Endothelial cell of umbilical vein (primary cell): ENCODE measurements around the gene GCNA. TPM values are rescaled to one million over a fixed set of nuclear protein-coding genes. Genes with fewer than 3 reads are reported as not detected.
A peak's percentile ranks its signal among the peaks of the same experiment; 100 is the strongest.

ENCODE experiments used
- BruUV-seq: library from RNA; stranded (reverse); fragments of 400-500 nt; replicated peaks from 2 replicates; lab custom pipeline; 2021; lab: Mats Ljungman, UMichigan
- CTCF ChIA-PET: fragments of 300-600, 350-600 bp; sonication (Branson Sonifier 250); formaldehyde crosslinking; loops from one replicate; lab custom pipeline; 2021; ENCODE audit warnings: antibody characterized with exemption, inconsistent platforms; lab: Charles Lee
- POLR2A ChIA-PET: fragments of 300-600, 350-600 bp; sonication (Branson Sonifier 250); formaldehyde crosslinking; loops from one replicate; lab custom pipeline; 2021; ENCODE audit warnings: antibody characterized with exemption, inconsistent platforms; lab: Charles Lee
- DNase-seq: peaks from one replicate; pipeline ENCODE4 v3.0.0-alpha.2; 2011; ENCODE audit warnings: low read depth, low spot score
- FAIRE-seq: peaks from 2 replicates; lab custom pipeline; 2011; peaks lifted over from hg19 to GRCh38; lab: Jason Lieb, UNC
- H2AFZ ChIP-seq: 2 replicates; pipeline ENCODE4 v1.6.0; 2012; ENCODE audit warnings: low read depth, low read length, control low read depth, inconsistent platforms
- H3K27ac ChIP-seq: 2 replicates; pipeline ENCODE4 v1.5.1; 2011; ENCODE audit warnings: low read depth, mild to moderate bottlenecking, control low read depth, low read length, moderate library complexity; ENCODE audit not compliant: insufficient read depth
- H3K27me3 ChIP-seq, 2 experiments: 2 replicates each; pipeline versions ENCODE4 v1.6.0 to v1.6.1; 2011; ENCODE audit warnings: low read length in 2 of 2, mixed read lengths in 1 of 2; ENCODE audit not compliant: control insufficient read depth in 2 of 2, insufficient read depth in 2 of 2
- H3K36me3 ChIP-seq, 2 experiments: 2 replicates in 1 of 2; 3 replicates in 1 of 2; pipeline ENCODE4 v1.5.1; 2011; ENCODE audit warnings: low read length in 2 of 2, mild to moderate bottlenecking in 1 of 2, moderate library complexity in 1 of 2; ENCODE audit not compliant: control insufficient read depth in 2 of 2, insufficient read depth in 2 of 2; ENCODE audit errors: extremely low read depth in 1 of 2
- H3K4me1 ChIP-seq: 3 replicates; pipeline ENCODE4 v1.5.1; 2011; ENCODE audit warnings: mild to moderate bottlenecking, low read length; ENCODE audit not compliant: control insufficient read depth, insufficient read depth; ENCODE audit errors: extremely low read depth
- H3K4me2 ChIP-seq: 2 replicates; pipeline ENCODE4 v1.6.1; 2011; ENCODE audit warnings: low read length, control low read depth, mixed read lengths; ENCODE audit not compliant: insufficient read depth
- H3K4me3 ChIP-seq, 3 experiments: fragments of 200-600 bp in 1 of 3; sonication (generic), shearing (Covaris generic) in 1 of 3; replicated peaks in 1 of 3; 2 replicates each; pipeline ENCODE4 v1.5.1; 2011 to 2016; ENCODE audit warnings: control low read depth in 3 of 3, low read length in 3 of 3, mild to moderate bottlenecking in 2 of 3, inconsistent platforms in 1 of 3, low read depth in 1 of 3, moderate library complexity in 1 of 3; ENCODE audit not compliant: insufficient read depth in 1 of 3
- H3K79me2 ChIP-seq: 2 replicates; pipeline ENCODE4 v1.6.0; 2012; ENCODE audit warnings: low read length, inconsistent platforms; ENCODE audit not compliant: control insufficient read depth, insufficient read depth
- H3K9ac ChIP-seq: replicated peaks from 2 replicates; pipeline ENCODE3; 2011; ENCODE audit warnings: low read length, control low read depth; ENCODE audit not compliant: insufficient read depth; ENCODE audit errors: extremely low read depth
- H3K9me1 ChIP-seq: replicated peaks from 3 replicates; pipeline ENCODE4 v1.6.0; 2011; ENCODE audit warnings: mild to moderate bottlenecking, low read length; ENCODE audit not compliant: control insufficient read depth, insufficient read depth; ENCODE audit errors: extremely low read depth
- H3K9me3 ChIP-seq: replicated peaks from 2 replicates; pipeline ENCODE4 v1.5.1; 2012; ENCODE audit warnings: low read length, inconsistent platforms; ENCODE audit not compliant: control insufficient read depth, insufficient read depth
- H4K20me1 ChIP-seq: replicated peaks from 2 replicates; pipeline ENCODE3; 2011; ENCODE audit warnings: mild to moderate bottlenecking, low read length; ENCODE audit not compliant: control insufficient read depth, insufficient read depth; ENCODE audit errors: extremely low read depth
- EZH2 ChIP-seq: IDR thresholded peaks from 2 replicates; pipeline ENCODE4 v1.6.1; 2012; ENCODE audit warnings: borderline replicate concordance, low read depth, mild to moderate bottlenecking, moderate library complexity, low read length, inconsistent platforms; ENCODE audit not compliant: severe bottlenecking
- FOS ChIP-seq: IDR thresholded peaks from 2 replicates; pipeline ENCODE4 v1.6.1; 2011; ENCODE audit warnings: mild to moderate bottlenecking, low read length, moderate library complexity, borderline replicate concordance; ENCODE audit not compliant: insufficient read depth
- GATA2 ChIP-seq: IDR thresholded peaks from 2 replicates; pipeline ENCODE4 v1.7.0; 2011; ENCODE audit warnings: low read depth, mild to moderate bottlenecking, moderate library complexity, mixed read lengths, low read length; ENCODE audit not compliant: insufficient read length, insufficient read depth
- JUN ChIP-seq: IDR thresholded peaks from 2 replicates; pipeline ENCODE4 v1.6.1; 2011; ENCODE audit warnings: borderline replicate concordance, low read depth; ENCODE audit not compliant: insufficient read length, insufficient read depth
- MAX ChIP-seq: IDR thresholded peaks from 2 replicates; pipeline ENCODE4 v1.6.1; 2011; ENCODE audit not compliant: insufficient read depth, insufficient read length
- MYC ChIP-seq: IDR thresholded peaks from one replicate; pipeline ENCODE4 v1.6.1; 2011; ENCODE audit warnings: mild to moderate bottlenecking, low read depth, low read length
- POLR2A ChIP-seq: IDR thresholded peaks from 2 replicates; pipeline ENCODE4 v1.6.1; 2012; ENCODE audit warnings: low read depth, mild to moderate bottlenecking, control low read depth, low read length
- POLR2AphosphoS5 ChIP-seq: IDR thresholded peaks from 2 replicates; pipeline ENCODE4 v1.6.1; 2012; ENCODE audit warnings: low read depth, mild to moderate bottlenecking, control low read depth, low read length, moderate library complexity; ENCODE audit not compliant: insufficient read depth
- dilution Hi-C: fragments of 300-500 bp; cut with MboI; formaldehyde crosslinking; loops from one replicate; pipeline ENCODE4 v1.15.0; 2019; ENCODE audit warnings: low sequenced_read_pairs; ENCODE audit not compliant: extremely low pct_ligation_motif_present
- intact Hi-C: fragments of 100-400 bp; cut with micrococcal nuclease; formaldehyde crosslinking; loops from one replicate; pipeline ENCODE4 v1.10.0; 2022
- polyA plus RNA-seq, 4 experiments: library from polyadenylated mRNA; depleted of rRNA in 3 of 4; stranded (reverse) in 3 of 4; unstranded in 1 of 4; fragments of >200 nt; gene quantifications; 2 replicates each; pipeline versions ENCODE4 v1.2.1 to v1.2.3, GENCODE V29; 2011 to 2012; ENCODE audit warnings: missing spikeins in 1 of 4
- total RNA-seq: library from RNA; stranded (reverse); gene quantifications from 2 replicates; pipeline ENCODE4 v1.2.3, GENCODE V29; 2021
- TF ChIP-seq, protein P1 (sequence below), 2 donors: IDR thresholded peaks; 1 replicate in 1 of 2; 2 replicates in 1 of 2; pipeline ENCODE4 v1.5.1; 2011; ENCODE audit warnings: low read length in 2 of 2, mild to moderate bottlenecking in 2 of 2, moderate library complexity in 2 of 2, control low read depth in 1 of 2, inconsistent platforms in 1 of 2, low read depth in 1 of 2; ENCODE audit not compliant: insufficient read depth in 1 of 2; ENCODE audit errors: extremely low read depth in 1 of 2

GCNA gene
- total and polyA plus RNA-seq, 2 donors (not counting 3 experiments of a cell fraction or from before 2014, with no cell fraction given) = 1.0 to 4.0 TPM

GRCh38 chrX:71616672-71617529 lies 38.7 kb downstream of the GCNA start:
- BruUV-seq = no TSS peak
- H3K27me3 ChIP-seq = no peaks in the 10 kb centered on the region
- H2AFZ ChIP-seq = no peak overlapping the region
- no peak for DNase-seq
- H3K9me3 ChIP-seq = no peaks in the 10 kb centered on the region
- H3K9ac ChIP-seq = no peak overlapping the region
- H3K4me1 ChIP-seq = peaks cover 7% of the 10 kb centered on the region
- FAIRE-seq = peak; percentile 40
- TF ChIP-seq FOS (no peak), POLR2AphosphoS5 (no peak), MYC (no peak), EZH2 (no peak), JUN (no peak)
- H3K9me1 ChIP-seq = no peaks in the 10 kb centered on the region
- dilution Hi-C loops = no loop called here
- H3K27ac ChIP-seq = no peak overlapping the region
- POLR2A ChIA-PET = no interaction called here
- H3K36me3 ChIP-seq = peaks cover 0 to 2% of the 10 kb centered on the region in 2 experiments
- intact Hi-C loops = no loop called here
- no peak overlapping the region for H3K4me2 ChIP-seq
- H4K20me1 ChIP-seq = no peaks in the 10 kb centered on the region
- CTCF ChIA-PET = interaction anchor here (1.1 kb wide), 1 partner anchor 36 kb away, joined by 3 read pairs; no protein-coding TSS in a partner anchor
- no peaks in the 10 kb centered on the region for H3K79me2 ChIP-seq
- no peak overlapping the region for H3K4me3 ChIP-seq

DNA sequence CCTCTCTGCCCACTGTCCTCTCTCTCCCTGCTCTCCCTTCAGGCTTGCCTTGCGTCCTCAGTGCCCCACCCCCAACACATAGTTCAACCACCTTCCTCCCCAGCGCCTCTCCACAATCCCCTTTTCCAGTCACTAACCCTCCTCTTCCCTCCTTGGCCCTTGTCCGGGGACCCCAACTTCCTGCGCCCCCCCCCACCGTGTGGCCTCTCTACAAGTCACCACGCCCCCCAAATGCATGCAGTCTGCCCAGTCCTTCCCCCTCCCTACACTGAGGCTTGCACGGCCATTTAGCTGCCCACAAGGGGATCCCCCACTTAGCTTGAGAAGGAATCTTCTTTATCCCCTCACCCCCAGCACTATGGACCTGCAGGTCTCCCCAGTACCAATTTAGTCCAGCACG lies 39.5 kb downstream of the GCNA start:
- H3K9me3 ChIP-seq = no peaks in the 10 kb centered on the region
- no peaks in the 10 kb centered on the region for H3K79me2 ChIP-seq
- no peaks in the 10 kb centered on the region for H3K9me1 ChIP-seq
- BruUV-seq = no TSS peak
- intact Hi-C loops = no loop called here
- no peak overlapping the region for H3K27ac ChIP-seq
- no peaks in the 10 kb centered on the region for H3K27me3 ChIP-seq
- no peak overlapping the region for H2AFZ ChIP-seq
- ChIA-PET CTCF (interaction anchor here (1.1 kb wide), 1 partner anchor 35 kb away, joined by 3 read pairs; no protein-coding TSS in a partner anchor), POLR2A (interaction anchor here (0.6 kb wide), 1 partner anchor 256 kb away, joined by 5 read pairs; no protein-coding TSS in a partner anchor)
- H3K4me1 ChIP-seq = peaks cover 7% of the 10 kb centered on the region
- no peak overlapping the region for H3K4me3 ChIP-seq
- no peak overlapping the region for H3K4me2 ChIP-seq
- FAIRE-seq (no peak), DNase-seq (no peak)
- no peaks in the 10 kb centered on the region for H4K20me1 ChIP-seq
- dilution Hi-C loops = no loop called here
- TF ChIP-seq MYC (no peak), POLR2AphosphoS5 (no peak), EZH2 (no peak), JUN (no peak), GATA2 (no peak), POLR2A (no peak), FOS (no peak), MAX (no peak)
- TF ChIP-seq, protein P1, sequence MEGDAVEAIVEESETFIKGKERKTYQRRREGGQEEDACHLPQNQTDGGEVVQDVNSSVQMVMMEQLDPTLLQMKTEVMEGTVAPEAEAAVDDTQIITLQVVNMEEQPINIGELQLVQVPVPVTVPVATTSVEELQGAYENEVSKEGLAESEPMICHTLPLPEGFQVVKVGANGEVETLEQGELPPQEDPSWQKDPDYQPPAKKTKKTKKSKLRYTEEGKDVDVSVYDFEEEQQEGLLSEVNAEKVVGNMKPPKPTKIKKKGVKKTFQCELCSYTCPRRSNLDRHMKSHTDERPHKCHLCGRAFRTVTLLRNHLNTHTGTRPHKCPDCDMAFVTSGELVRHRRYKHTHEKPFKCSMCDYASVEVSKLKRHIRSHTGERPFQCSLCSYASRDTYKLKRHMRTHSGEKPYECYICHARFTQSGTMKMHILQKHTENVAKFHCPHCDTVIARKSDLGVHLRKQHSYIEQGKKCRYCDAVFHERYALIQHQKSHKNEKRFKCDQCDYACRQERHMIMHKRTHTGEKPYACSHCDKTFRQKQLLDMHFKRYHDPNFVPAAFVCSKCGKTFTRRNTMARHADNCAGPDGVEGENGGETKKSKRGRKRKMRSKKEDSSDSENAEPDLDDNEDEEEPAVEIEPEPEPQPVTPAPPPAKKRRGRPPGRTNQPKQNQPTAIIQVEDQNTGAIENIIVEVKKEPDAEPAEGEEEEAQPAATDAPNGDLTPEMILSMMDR (IDR thresholded peaks at IDR 0.05; ENCODE audit: extremely low read depth in 1 of 2, insufficient read depth in 1 of 2, low read depth in 1 of 2, low read length in 2 of 2) = no peak
- peaks cover 0 to 2% of the 10 kb centered on the region in 2 experiments for H3K36me3 ChIP-seq
- no peak overlapping the region for H3K9ac ChIP-seq
